H1 (cell line): ENCODE measurements around the gene SLC13A5. TPM values are rescaled to one million over a fixed set of nuclear protein-coding genes. Genes with fewer than 3 reads are reported as not detected.

ENCODE experiments used
- ASH2L ChIP-seq: fragments of 200-600, 300-600 bp; sonication (generic); IDR thresholded peaks from one replicate; pipeline ENCODE4 v1.7.1; 2017; ENCODE audit warnings: low read length
- BCL11A ChIP-seq, 2 experiments: IDR thresholded peaks; one replicate each; pipeline ENCODE4 v1.6.1; 2011; ENCODE audit warnings: low read depth in 2 of 2, low read length in 2 of 2, mild to moderate bottlenecking in 2 of 2
- BRCA1 ChIP-seq: IDR thresholded peaks from 2 replicates; pipeline ENCODE4 v1.6.1; 2012; ENCODE audit warnings: low read depth, low read length, improper control_type of control experiment
- CEBPB ChIP-seq: IDR thresholded peaks from 2 replicates; pipeline ENCODE4 v1.6.1; 2012; ENCODE audit warnings: low read depth, low read length
- CREB1 ChIP-seq: IDR thresholded peaks from 2 replicates; pipeline ENCODE4 v1.6.1; 2012; ENCODE audit warnings: inconsistent platforms
- CTBP2 ChIP-seq: IDR thresholded peaks from 2 replicates; pipeline ENCODE4 v1.7.0; 2011; ENCODE audit warnings: borderline replicate concordance, mild to moderate bottlenecking, moderate library complexity, mixed read lengths, low read length; ENCODE audit not compliant: insufficient read depth, insufficient read length
- EGR1 ChIP-seq: IDR thresholded peaks from 2 replicates; pipeline ENCODE4 v1.6.1; 2011; ENCODE audit warnings: low read depth, low read length, borderline replicate concordance
- GTF2F1 ChIP-seq: IDR thresholded peaks from 2 replicates; pipeline ENCODE4 v1.6.1; 2012; ENCODE audit warnings: low read depth, low read length, improper control_type of control experiment, borderline replicate concordance
- HDAC2 ChIP-seq, 2 experiments: fragments of 300-600 bp in 1 of 2; sonication (generic) in 1 of 2; IDR thresholded peaks; 2 replicates each; pipeline ENCODE4 v1.6.1; 2011 to 2012; ENCODE audit warnings: low read depth in 2 of 2, low read length in 2 of 2, mild to moderate bottlenecking in 2 of 2, moderate library complexity in 2 of 2, borderline replicate concordance in 1 of 2, inconsistent platforms in 1 of 2
- HDAC6 ChIP-seq: IDR thresholded peaks from one replicate; pipeline ENCODE4 v1.7.1; 2012; ENCODE audit warnings: low read depth, mild to moderate bottlenecking, inconsistent platforms, low read length, moderate library complexity
- KDM4A ChIP-seq: IDR thresholded peaks from one replicate; pipeline ENCODE4 v1.7.1; 2012; ENCODE audit warnings: low read depth, mild to moderate bottlenecking, moderate library complexity, low read length, inconsistent platforms; ENCODE audit not compliant: severe bottlenecking
- PHF8 ChIP-seq: fragments of 200-600 bp; sonication (generic); conservative IDR thresholded peaks from 2 replicates; pipeline ENCODE4 v1.7.1; 2012; ENCODE audit warnings: low read depth, mild to moderate bottlenecking, inconsistent platforms, low read length, moderate library complexity
- POLR2A ChIP-seq, 2 experiments: IDR thresholded peaks; 1 replicate in 1 of 2; 2 replicates in 1 of 2; pipeline ENCODE4 v1.6.1; 2011; ENCODE audit warnings: low read depth in 2 of 2, low read length in 2 of 2, mild to moderate bottlenecking in 2 of 2; ENCODE audit errors: control extremely low read depth in 1 of 2
- RBBP5 ChIP-seq: IDR thresholded peaks from 2 replicates; pipeline ENCODE4 v1.7.1; 2012; ENCODE audit warnings: low read depth, mild to moderate bottlenecking, inconsistent platforms, low read length, moderate library complexity, borderline replicate concordance
- RFX5 ChIP-seq: IDR thresholded peaks from 2 replicates; pipeline ENCODE4 v1.6.1; 2011; ENCODE audit warnings: low read depth, low read length, improper control_type of control experiment, borderline replicate concordance
- RXRA ChIP-seq: IDR thresholded peaks from 2 replicates; pipeline ENCODE4 v1.6.1; 2011; ENCODE audit warnings: low read depth, mild to moderate bottlenecking, low read length, moderate library complexity; ENCODE audit not compliant: insufficient read depth
- SIN3A ChIP-seq, 2 experiments: IDR thresholded peaks in 1 of 2; conservative IDR thresholded peaks in 1 of 2; 2 replicates each; pipeline ENCODE4 v1.6.1; 2011 to 2012; ENCODE audit warnings: low read length in 2 of 2, improper control_type of control experiment in 1 of 2, low read depth in 1 of 2, mild to moderate bottlenecking in 1 of 2
- SIRT6 ChIP-seq: IDR thresholded peaks from one replicate; pipeline ENCODE4 v1.7.1; 2012; ENCODE audit warnings: low read length, inconsistent platforms
- SP2 ChIP-seq: IDR thresholded peaks from 2 replicates; pipeline ENCODE4 v1.6.1; 2012; ENCODE audit warnings: mild to moderate bottlenecking, low read length, inconsistent platforms
- SP4 ChIP-seq: IDR thresholded peaks from 2 replicates; pipeline ENCODE4 v1.6.1; 2012; ENCODE audit warnings: low read length, inconsistent platforms
- TAF7 ChIP-seq: optimal IDR thresholded peaks from 2 replicates; pipeline ENCODE3; 2011; ENCODE audit warnings: low read depth, mild to moderate bottlenecking, inconsistent platforms, low read length, moderate library complexity, borderline replicate concordance
- TBP ChIP-seq: IDR thresholded peaks from 2 replicates; pipeline ENCODE4 v1.6.1; 2011; ENCODE audit warnings: low read depth, low read length, improper control_type of control experiment
- YY1 ChIP-seq: IDR thresholded peaks from 2 replicates; pipeline ENCODE4 v1.6.1; 2011; ENCODE audit warnings: low read depth, mild to moderate bottlenecking, low read length
- ZNF274 ChIP-seq: IDR thresholded peaks from 2 replicates; pipeline ENCODE4 v1.7.0; 2012; ENCODE audit warnings: low read length, borderline replicate concordance; ENCODE audit errors: extremely low read depth
- polyA plus RNA-seq, 7 experiments: library from polyadenylated mRNA; depleted of rRNA in 3 of 7; stranded (reverse) in 5 of 7; unstranded in 2 of 7; fragments of >200 nt in 5 of 7; fragments of 200-250 nt in 2 of 7; gene quantifications; 1 replicate in 5 of 7; 2 replicates in 1 of 7; 4 replicates in 1 of 7; pipeline versions ENCODE4 v1.2.1 to v1.2.3, GENCODE V29; 2011 to 2013; ENCODE audit warnings: missing spikeins in 2 of 7, mixed read lengths in 2 of 7
- total RNA-seq: library from RNA; stranded (reverse); fragmentation: NEBNext Ultra II Directional; extraction: Animal tissue kit (Norgen Biotek cat#: 25700); gene quantifications from 2 replicates; pipeline ENCODE4 v1.2.1, GENCODE V29; 2021
- TF ChIP-seq, protein P1 (sequence below): IDR thresholded peaks from 2 replicates; pipeline ENCODE4 v1.6.1; 2012; ENCODE audit warnings: inconsistent platforms

SLC13A5 gene
- total and polyA plus RNA-seq, 2 of the 8 experiments (the other 6 are each of a cell fraction or from before 2014, with no cell fraction given), result 2.1 to 2.6 TPM

DNA sequence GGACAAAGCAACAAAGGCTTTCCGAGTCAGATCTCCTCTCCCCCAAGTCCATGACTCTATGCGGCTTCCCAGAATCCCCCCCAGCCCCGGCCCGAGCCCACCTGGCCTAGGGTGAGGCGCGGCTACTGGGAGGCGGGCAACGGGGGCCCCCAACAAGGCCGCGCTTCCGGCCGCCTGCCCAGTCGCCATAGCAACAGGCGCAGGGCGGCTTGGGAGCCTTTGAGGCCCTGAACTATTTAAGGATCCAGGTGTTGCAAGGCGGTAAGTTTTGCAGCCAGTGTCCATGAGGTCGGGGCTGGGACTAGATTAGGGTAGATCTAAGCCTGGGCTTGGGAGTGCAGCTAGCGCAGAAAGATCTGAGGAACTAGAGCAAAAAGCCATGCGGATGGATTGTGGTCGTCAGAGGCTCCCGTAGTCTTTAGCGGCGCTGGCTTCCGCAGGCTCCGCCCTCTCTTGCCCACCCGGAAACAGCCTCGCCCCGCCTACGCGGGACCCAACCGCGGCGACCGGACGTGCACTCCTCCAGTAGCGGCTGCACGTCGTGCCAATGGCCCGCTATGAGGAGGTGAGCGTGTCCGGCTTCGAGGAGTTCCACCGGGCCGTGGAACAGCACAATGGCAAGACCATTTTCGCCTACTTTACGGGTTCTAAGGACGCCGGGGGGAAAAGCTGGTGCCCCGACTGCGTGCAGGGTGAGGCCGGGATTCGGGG, 72.5 kb downstream of the SLC13A5 start, which contains the start of the genes KIAA0753 and TXNDC17 (continued):
- TF ChIP-seq POLR2A (IDR thresholded peaks at IDR 0.05; ENCODE audit: control extremely low read depth in 1 of 2, low read depth in 2 of 2, low read length in 2 of 2) (peak in 1 of 2 experiments; percentile 95; a peak in 2 of 3 replicates), YY1 (no peak), ZNF274 (no peak), RXRA (no peak), RFX5 (no peak), GTF2F1 (no peak), ASH2L (peak; percentile 92), BCL11A (IDR thresholded peaks at IDR 0.05; ENCODE audit: low read depth in 2 of 2, low read length in 2 of 2) (no peak), PHF8 (peak; percentile 76), BRCA1 (no peak), SIRT6 (no peak), TAF7 (peak; percentile 45), CTBP2 (no peak), RBBP5 (0 out of 2 replicates have a peak, but pooled peaks have one; percentile 37), TBP (peak; percentile 71), KDM4A (peak; percentile 36), SP4 (no peak), HDAC2 (IDR thresholded peaks at IDR 0.05; ENCODE audit: borderline replicate concordance in 1 of 2, low read depth in 2 of 2, low read length in 2 of 2) (no peak; a peak in 1 of 4 replicates), SIN3A (conservative IDR thresholded peaks at IDR 0.05 in 1 of 2, IDR thresholded peaks at IDR 0.05 in 1 of 2; ENCODE audit: low read depth in 1 of 2, low read length in 2 of 2) (peak; percentile 47 to 86; a peak in 2 of 4 replicates), SP2 (no peak), EGR1 (peak; percentile 55; the same call in 1 of the 2 replicates), CREB1 (no peak; the same call in 1 of the 2 replicates), HDAC6 (no peak), CEBPB (no peak)
- TF ChIP-seq, protein P1, sequence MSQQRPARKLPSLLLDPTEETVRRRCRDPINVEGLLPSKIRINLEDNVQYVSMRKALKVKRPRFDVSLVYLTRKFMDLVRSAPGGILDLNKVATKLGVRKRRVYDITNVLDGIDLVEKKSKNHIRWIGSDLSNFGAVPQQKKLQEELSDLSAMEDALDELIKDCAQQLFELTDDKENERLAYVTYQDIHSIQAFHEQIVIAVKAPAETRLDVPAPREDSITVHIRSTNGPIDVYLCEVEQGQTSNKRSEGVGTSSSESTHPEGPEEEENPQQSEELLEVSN, result peak; percentile 8; the same call in 1 of the 2 replicates
